ENCODE results near the gene PTPN6. TPM values are rescaled to one million over a fixed set of nuclear protein-coding genes. Genes with fewer than 3 reads are reported as not detected.

PTPN6 gene
- total and polyA plus RNA-seq, 2 of the 13 experiments (the other 11 are each of a cell fraction or from before 2014, with no cell fraction given): 10.5 to 10.6 TPM

- TF ChIP-seq ATF2 (CRISPR knock-in tag; IDR thresholded peaks at IDR 0.05) (no peak), ZBTB7A (CRISPR knock-in tag; IDR thresholded peaks at IDR 0.05) (0 out of 2 replicates have a peak, but pooled peaks have one; percentile 32), ZBTB44 (CRISPR knock-in tag; IDR thresholded peaks at IDR 0.05) (no peak), SRY (CRISPR knock-in tag; IDR thresholded peaks at IDR 0.05) (0 out of 2 replicates have a peak, but pooled peaks have one; percentile 22), ZNF605 (CRISPR knock-in tag; IDR thresholded peaks at IDR 0.05) (0 out of 2 replicates have a peak, but pooled peaks have one; percentile 27), ISL2 (CRISPR knock-in tag; IDR thresholded peaks at IDR 0.05) (no peak), ZNF512 (CRISPR knock-in tag; IDR thresholded peaks at IDR 0.05) (no peak), NPAS2 (CRISPR knock-in tag; IDR thresholded peaks at IDR 0.05; ENCODE audit: borderline replicate concordance) (no peak), ZFP37 (CRISPR knock-in tag; IDR thresholded peaks at IDR 0.05; ENCODE audit: borderline replicate concordance) (no peak), ZNF263 (CRISPR knock-in tag; IDR thresholded peaks at IDR 0.05) (no peak), THRA (CRISPR knock-in tag; IDR thresholded peaks at IDR 0.05; ENCODE audit: borderline replicate concordance) (no peak), FOXK1 (CRISPR knock-in tag; IDR thresholded peaks at IDR 0.05; ENCODE audit: borderline replicate concordance, low read depth) (no peak), KLF16 (CRISPR knock-in tag; IDR thresholded peaks at IDR 0.05) (0 out of 4 replicates have a peak, but pooled peaks of 1 of the 2 experiments have one; percentile 20), LCORL (IDR thresholded peaks at IDR 0.05) (no peak), LCORL (CRISPR knock-in tag; IDR thresholded peaks at IDR 0.05) (no peak), TP53 (CRISPR knock-in tag; conservative IDR thresholded peaks at IDR 0.05) (no peak), CEBPB (IDR thresholded peaks at IDR 0.05; ENCODE audit: borderline replicate concordance, low read depth, low read length) (no peak), ZNF180 (CRISPR knock-in tag; IDR thresholded peaks at IDR 0.05; ENCODE audit: borderline replicate concordance, low read depth) (no peak), IRX3 (CRISPR knock-in tag; IDR thresholded peaks at IDR 0.05; ENCODE audit: borderline replicate concordance, low read depth) (no peak), PPARG (CRISPR knock-in tag; conservative IDR thresholded peaks at IDR 0.05) (peak; percentile 43; the same call in 1 of the 2 replicates), SRSF1 (optimal IDR thresholded peaks at IDR 0.05; ENCODE audit: low read depth, low read length) (no peak), FOXC1 (CRISPR knock-in tag; IDR thresholded peaks at IDR 0.05; ENCODE audit: borderline replicate concordance) (no peak), ZFP36 (IDR thresholded peaks at IDR 0.05; ENCODE audit: borderline replicate concordance, low read depth, low read length, partially characterized antibody) (no peak)
Measured at GRCh38 chr12:6928703-6929407, 22.3 kb upstream of the PTPN6 start (continued).
